Loucy (cell line): Measurements from ENCODE around the gene PFKL.
"Not testable (repeated sequence)": the region's sequence is repeated elsewhere in the genome, so short reads cannot be mapped to it uniquely, and the experiment has no call there.

Experiments used
- H2AFZ ChIP-seq: fragments of 200-600 bp; sonication (generic); 2 replicates; pipeline ENCODE4 v1.6.0; 2016; ENCODE audit warnings: antibody characterized with exemption, mild to moderate bottlenecking, low read length, moderate library complexity
- H3F3A ChIP-seq: fragments of 200-600 bp; 2 replicates; pipeline ENCODE4 v1.6.0; 2016; ENCODE audit warnings: antibody characterized with exemption, low read depth, mild to moderate bottlenecking
- H3K27me3 ChIP-seq: fragments of 200-600 bp; sonication (generic); 2 replicates; pipeline ENCODE4 v1.6.1; 2014; ENCODE audit warnings: low read length, mild to moderate bottlenecking; ENCODE audit not compliant: insufficient read depth, poor library complexity, severe bottlenecking
- H3K36me3 ChIP-seq: fragments of 200-600 bp; sonication (generic); 2 replicates; pipeline ENCODE4 v1.6.1; 2016; ENCODE audit warnings: low read length; ENCODE audit not compliant: insufficient read depth
- H3K4me1 ChIP-seq: fragments of 200-600 bp; sonication (generic); 2 replicates; pipeline ENCODE4 v1.5.1; 2014; ENCODE audit warnings: low read length, mild to moderate bottlenecking; ENCODE audit not compliant: insufficient read depth, poor library complexity, severe bottlenecking
- H3K4me2 ChIP-seq: fragments of 200-600 bp; sonication (generic); 2 replicates; pipeline ENCODE4 v1.6.0; 2014; ENCODE audit warnings: antibody characterized with exemption, low read length, low read depth, mild to moderate bottlenecking; ENCODE audit not compliant: poor library complexity, severe bottlenecking
- H3K4me3 ChIP-seq: fragments of 200-600 bp; sonication (generic); 2 replicates; pipeline ENCODE4 v1.5.1; 2014; ENCODE audit warnings: low read length, mild to moderate bottlenecking, mixed read lengths; ENCODE audit not compliant: poor library complexity, severe bottlenecking
- H3K79me2 ChIP-seq: fragments of 200-600 bp; sonication (generic); 2 replicates; pipeline ENCODE4 v1.6.1; 2014; ENCODE audit warnings: low read length; ENCODE audit not compliant: insufficient read depth
- H3K9ac ChIP-seq: fragments of 200-600 bp; sonication (generic); 2 replicates; pipeline ENCODE4 v1.6.0; 2014; ENCODE audit warnings: mild to moderate bottlenecking, low read depth, low read length, moderate library complexity; ENCODE audit not compliant: poor library complexity, severe bottlenecking
- H3K9me2 ChIP-seq: fragments of 200-600 bp; sonication (generic); replicated peaks from 2 replicates; pipeline ENCODE4 v1.6.1; 2016; ENCODE audit warnings: low read depth, low read length, mixed read lengths
- H3K9me3 ChIP-seq: fragments of 200-600 bp; sonication (generic); 2 replicates; pipeline ENCODE4 v1.6.1; 2014; ENCODE audit warnings: mild to moderate bottlenecking, antibody characterized with exemption, low read length, low read depth; ENCODE audit not compliant: insufficient read depth
- H4K20me1 ChIP-seq: fragments of 200-600 bp; sonication (generic); 2 replicates; pipeline ENCODE4 v1.6.0; 2014; ENCODE audit warnings: antibody characterized with exemption, low read length, mild to moderate bottlenecking; ENCODE audit not compliant: insufficient read depth, poor library complexity, severe bottlenecking
- CTCF ChIP-seq: fragments of 200-600 bp; sonication (generic); conservative IDR thresholded peaks from 2 replicates; pipeline ENCODE4 v1.5.1; 2014; ENCODE audit warnings: mild to moderate bottlenecking, antibody characterized with exemption, low read length
- EZH2phosphoT487 ChIP-seq: fragments of 200-600 bp; IDR thresholded peaks from 2 replicates; pipeline ENCODE4 v1.6.1; 2018; ENCODE audit warnings: antibody characterized with exemption, mild to moderate bottlenecking, moderate library complexity, borderline replicate concordance

PFKL gene

GRCh38 chr21:44359396-44359795 is 59.5 kb downstream of the PFKL start:
- Histone ChIP-seq H3K9ac (no peak overlapping the region), H3K27me3 (no peaks in the 10 kb centered on the region)

DNA sequence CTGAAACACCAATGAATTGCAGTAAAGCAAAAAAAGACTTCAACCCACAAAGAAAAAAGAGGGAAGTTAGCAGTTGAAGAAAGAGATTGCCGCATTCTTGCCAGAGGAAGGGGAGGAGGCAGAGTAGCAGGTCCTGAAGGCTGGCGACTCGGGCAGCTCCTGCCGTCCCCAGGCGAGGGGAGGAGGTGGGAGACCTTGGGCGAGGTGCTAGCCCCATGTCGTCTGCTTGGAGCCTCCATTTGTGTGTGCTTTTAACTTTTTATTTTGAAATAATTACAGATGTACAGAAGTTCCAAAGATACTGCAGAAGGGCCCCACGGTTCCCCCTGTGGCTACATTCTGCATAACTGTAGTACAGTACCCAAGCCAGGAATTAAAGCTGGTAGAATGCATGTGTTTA is 60.3 kb downstream of the PFKL start:
- Histone ChIP-seq H3K36me3 (no peaks in the 10 kb centered on the region), H3F3A (no peaks in the 10 kb centered on the region), H4K20me1 (no peaks in the 10 kb centered on the region), H3K27me3 (no peaks in the 10 kb centered on the region), H3K79me2 (no peaks in the 10 kb centered on the region), H2AFZ (no peak overlapping the region), H3K9ac (no peak overlapping the region), H3K9me2 (no peaks in the 10 kb centered on the region), H3K9me3 (peaks cover 6% of the 10 kb centered on the region; the same call in 1 of the 2 replicates), H3K4me2 (no peak overlapping the region), H3K4me1 (no peaks in the 10 kb centered on the region), H3K4me3 (no peak overlapping the region)
- TF ChIP-seq EZH2phosphoT487 (no peak), CTCF (no peak)

More at GRCh38 chr21:44359396-44359795, 59.5 kb downstream of the PFKL start:
- Histone ChIP-seq H2AFZ (no peak overlapping the region), H3K9me3 (peaks cover 6% of the 10 kb centered on the region; the same call in 1 of the 2 replicates), H3F3A (no peaks in the 10 kb centered on the region), H3K36me3 (no peaks in the 10 kb centered on the region), H3K4me3 (no peak overlapping the region), H4K20me1 (no peaks in the 10 kb centered on the region), H3K79me2 (no peaks in the 10 kb centered on the region), H3K4me1 (no peaks in the 10 kb centered on the region), H3K9me2 (no peaks in the 10 kb centered on the region), H3K4me2 (no peak overlapping the region)
- TF ChIP-seq CTCF, result no peak
- TF ChIP-seq EZH2phosphoT487, result no peak

DNA sequence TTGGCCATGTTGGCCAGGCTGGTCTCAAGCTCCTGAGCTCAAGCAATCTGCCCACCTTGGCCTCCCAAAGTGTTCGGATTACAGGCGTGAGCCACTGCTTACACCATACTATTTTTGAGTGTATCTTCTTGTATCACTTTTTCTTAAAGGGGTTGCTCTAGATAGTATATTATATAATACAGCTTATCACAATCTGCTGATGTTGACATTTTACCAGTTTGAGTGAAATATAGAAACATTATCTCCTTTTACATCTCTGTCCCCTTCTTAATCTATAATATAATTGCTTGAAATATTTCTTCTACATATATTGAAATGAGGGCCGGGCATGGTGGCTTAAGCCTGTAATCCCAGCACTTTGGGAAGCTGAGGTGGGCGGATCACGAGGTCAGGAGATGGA is 62.0 kb downstream of the PFKL start:
- not testable (repeated sequence) for H3K4me3 ChIP-seq, H3K4me2 ChIP-seq, H3K9me3 ChIP-seq, H3K27me3 ChIP-seq, H3K36me3 ChIP-seq, H3K9ac ChIP-seq, H3F3A ChIP-seq, H2AFZ ChIP-seq, H4K20me1 ChIP-seq, H3K79me2 ChIP-seq, H3K4me1 ChIP-seq, H3K9me2 ChIP-seq

DNA sequence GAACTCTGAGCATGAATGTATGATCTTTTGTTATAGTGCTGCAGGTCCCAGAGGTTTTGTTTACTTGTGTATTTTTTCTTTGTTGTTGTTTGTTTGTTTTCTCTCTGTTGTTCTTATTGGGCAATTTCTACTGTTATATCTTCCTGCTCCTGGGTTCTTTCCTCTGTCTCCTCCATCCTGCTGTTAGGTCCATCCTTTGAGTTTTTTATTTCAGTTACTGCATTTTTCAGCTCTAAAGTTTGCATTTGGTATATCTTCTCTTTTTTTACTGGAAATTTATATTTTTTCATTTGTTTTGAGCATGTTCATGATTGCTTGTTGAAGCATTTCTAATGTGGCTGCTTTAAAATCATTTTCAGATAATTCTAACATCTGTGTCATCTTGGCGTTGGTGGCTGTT is 63.4 kb downstream of the PFKL start:
- H4K20me1 ChIP-seq, result no peaks in the 10 kb centered on the region
- H2AFZ ChIP-seq, result no peak overlapping the region
- H3K4me3 ChIP-seq, result no peak overlapping the region
- TF ChIP-seq EZH2phosphoT487 (no peak), CTCF (no peak)
- H3K9ac ChIP-seq, result no peak overlapping the region
- peaks cover 6% of the 10 kb centered on the region; the same call in 1 of the 2 replicates for H3K9me3 ChIP-seq
- no peaks in the 10 kb centered on the region for H3K36me3 ChIP-seq
- H3K4me2 ChIP-seq, result no peak overlapping the region
- no peaks in the 10 kb centered on the region for H3F3A ChIP-seq
- no peaks in the 10 kb centered on the region for H3K79me2 ChIP-seq
- no peaks in the 10 kb centered on the region for H3K9me2 ChIP-seq
- no peaks in the 10 kb centered on the region for H3K27me3 ChIP-seq
- H3K4me1 ChIP-seq, result no peaks in the 10 kb centered on the region
